ENCODE data around the gene RASSF4.

GRCh38 chr10:44990302-44990655 lies 30.7 kb downstream of the RASSF4 start:
- TF ChIP-seq CTCF (IDR thresholded peaks at IDR 0.05) (no peak), POLR2A (IDR thresholded peaks at IDR 0.05) (no peak), POLR2AphosphoS5 (IDR thresholded peaks at IDR 0.05) (no peak)

Data from breast epithelium (tissue), 3 donors.